HG03342 (cell line): ENCODE data around the gene STIMATE.
A peak's percentile ranks its signal among the peaks of the same experiment; 100 is the strongest.

Source experiments
- ATAC-seq: cut with Tn5 transposase; IDR thresholded peaks from one replicate; pipeline ENCODE4 v1.9.1; 2021; ENCODE audit warnings: mild to moderate bottlenecking, moderate library complexity; ENCODE audit not compliant: unreplicated experiment

The STIMATE gene

GRCh38 chr3:52894756-52895155, 2.6 kb downstream of the STIMATE start:
- ATAC-seq = no peak

GRCh38 chr3:52893723-52894122, 3.6 kb downstream of the STIMATE start:
- no peak for ATAC-seq

- no peak for ATAC-seq
Observed at GRCh38 chr3:52892625-52893311, 4.6 kb downstream of the STIMATE start.

- no peak for ATAC-seq
Observed at GRCh38 chr3:52892290-52892624, 5.1 kb downstream of the STIMATE start.

- ATAC-seq = no peak
Observed at GRCh38 chr3:52891615-52892081, 5.7 kb downstream of the STIMATE start.

GRCh38 chr3:52891164-52891563, 6.2 kb downstream of the STIMATE start:
- no peak for ATAC-seq

- no peak for ATAC-seq
Observed at GRCh38 chr3:52890735-52891134, 6.6 kb downstream of the STIMATE start.

GRCh38 chr3:52889901-52890300, 7.4 kb downstream of the STIMATE start:
- no peak for ATAC-seq

- ATAC-seq = no peak
Observed at GRCh38 chr3:52887166-52887565, 10.2 kb downstream of the STIMATE start.

- ATAC-seq = no peak
Observed at GRCh38 chr3:52886049-52886730, 11.2 kb downstream of the STIMATE start.

- ATAC-seq = no peak
Observed at GRCh38 chr3:52882377-52882776, 15.0 kb downstream of the STIMATE start.

GRCh38 chr3:52881871-52882270, 15.5 kb downstream of the STIMATE start:
- no peak for ATAC-seq

GRCh38 chr3:52880474-52880873, 16.9 kb downstream of the STIMATE start:
- ATAC-seq = peak; percentile 61

- ATAC-seq = no peak
Observed at GRCh38 chr3:52880047-52880446, 17.3 kb downstream of the STIMATE start.

- ATAC-seq = no peak
Observed at GRCh38 chr3:52879581-52879980, 17.8 kb downstream of the STIMATE start.

- ATAC-seq = no peak
Observed at GRCh38 chr3:52879090-52879489, 18.3 kb downstream of the STIMATE start.

GRCh38 chr3:52877085-52877484, 20.3 kb downstream of the STIMATE start:
- ATAC-seq = no peak

- no peak for ATAC-seq
Observed at GRCh38 chr3:52874864-52875587, 22.3 kb downstream of the STIMATE start.

- ATAC-seq = no peak
Observed at GRCh38 chr3:52874160-52874701, 23.1 kb downstream of the STIMATE start.

GRCh38 chr3:52873433-52874159, 23.8 kb downstream of the STIMATE start:
- ATAC-seq = no peak

- no peak for ATAC-seq
Observed at GRCh38 chr3:52872245-52872644, 25.1 kb downstream of the STIMATE start.
